ENCODE results near the gene MCTP1.

The MCTP1 gene

DNA sequence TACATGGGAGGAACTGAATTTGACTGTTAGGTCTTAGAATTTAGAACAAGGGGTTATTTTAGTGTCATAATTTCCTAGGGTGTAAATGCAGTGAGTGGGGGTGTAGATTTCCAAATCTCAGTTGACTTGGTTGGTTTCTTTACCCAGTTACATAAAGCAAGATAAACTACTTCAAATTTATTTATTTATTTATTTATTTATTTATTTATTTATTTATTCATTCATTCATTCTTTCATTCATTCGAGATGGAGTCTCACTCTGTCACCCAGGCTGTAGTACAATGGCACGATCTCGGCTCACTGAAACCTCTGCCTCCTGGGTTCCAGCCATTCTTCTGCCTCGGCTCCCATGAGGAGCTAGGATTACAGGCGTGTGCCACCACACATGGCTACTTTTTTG is 466.0 kb downstream of the MCTP1 start:
- no peak for DNase-seq (ENCODE audit: low read depth)
- TF ChIP-seq, protein P1, sequence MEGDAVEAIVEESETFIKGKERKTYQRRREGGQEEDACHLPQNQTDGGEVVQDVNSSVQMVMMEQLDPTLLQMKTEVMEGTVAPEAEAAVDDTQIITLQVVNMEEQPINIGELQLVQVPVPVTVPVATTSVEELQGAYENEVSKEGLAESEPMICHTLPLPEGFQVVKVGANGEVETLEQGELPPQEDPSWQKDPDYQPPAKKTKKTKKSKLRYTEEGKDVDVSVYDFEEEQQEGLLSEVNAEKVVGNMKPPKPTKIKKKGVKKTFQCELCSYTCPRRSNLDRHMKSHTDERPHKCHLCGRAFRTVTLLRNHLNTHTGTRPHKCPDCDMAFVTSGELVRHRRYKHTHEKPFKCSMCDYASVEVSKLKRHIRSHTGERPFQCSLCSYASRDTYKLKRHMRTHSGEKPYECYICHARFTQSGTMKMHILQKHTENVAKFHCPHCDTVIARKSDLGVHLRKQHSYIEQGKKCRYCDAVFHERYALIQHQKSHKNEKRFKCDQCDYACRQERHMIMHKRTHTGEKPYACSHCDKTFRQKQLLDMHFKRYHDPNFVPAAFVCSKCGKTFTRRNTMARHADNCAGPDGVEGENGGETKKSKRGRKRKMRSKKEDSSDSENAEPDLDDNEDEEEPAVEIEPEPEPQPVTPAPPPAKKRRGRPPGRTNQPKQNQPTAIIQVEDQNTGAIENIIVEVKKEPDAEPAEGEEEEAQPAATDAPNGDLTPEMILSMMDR (IDR thresholded peaks at IDR 0.05; ENCODE audit: insufficient read depth, low read depth, low read length, missing control alignments) = no peak
- no peak overlapping the region for H3K4me3 ChIP-seq (ENCODE audit: low read depth, low read length)

DNA sequence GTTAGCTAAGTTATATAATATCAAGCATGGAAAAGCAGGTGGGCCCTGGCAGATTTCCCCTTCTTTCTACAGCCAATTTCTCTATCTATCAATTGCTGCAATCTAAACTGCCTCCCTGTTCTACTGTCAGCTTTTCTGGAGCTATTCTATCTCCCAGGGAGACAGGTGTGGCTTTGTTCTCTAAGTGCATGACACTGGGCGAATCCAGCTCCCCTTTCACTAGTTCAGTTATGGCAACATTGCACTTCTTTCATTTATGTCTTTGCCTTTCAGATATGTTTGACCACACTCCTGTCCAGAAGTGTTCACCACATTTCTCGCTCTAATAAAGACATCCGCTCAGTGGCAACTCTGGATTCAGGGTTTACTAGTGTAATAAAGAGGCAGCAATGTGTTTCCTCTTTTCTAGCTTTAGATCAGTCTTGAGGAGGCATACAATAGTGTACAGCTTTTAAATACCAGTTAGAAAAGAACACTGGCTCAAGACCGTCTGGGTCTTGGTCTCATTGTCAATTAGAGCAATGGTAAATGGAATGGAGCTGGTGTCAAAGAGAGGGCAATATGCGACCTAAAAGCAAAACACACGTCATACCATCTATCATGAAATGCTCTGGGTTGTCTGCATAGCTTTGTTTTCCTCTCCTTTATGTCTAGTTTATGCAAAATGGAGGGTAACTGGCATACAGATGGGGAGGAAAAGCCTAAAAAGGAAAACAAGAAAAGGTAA is 469.4 kb downstream of the MCTP1 start:
- TF ChIP-seq, protein P1 (IDR thresholded peaks at IDR 0.05; ENCODE audit: insufficient read depth, low read depth, low read length, missing control alignments) = no peak
- no peak overlapping the region for H3K4me3 ChIP-seq (ENCODE audit: low read depth, low read length)
- DNase-seq (ENCODE audit: low read depth) = no peak

- no peak overlapping the region for H3K4me3 ChIP-seq (ENCODE audit: low read depth, low read length)
- TF ChIP-seq, protein P1 (IDR thresholded peaks at IDR 0.05; ENCODE audit: insufficient read depth, low read depth, low read length, missing control alignments) = no peak
- no peak for DNase-seq (ENCODE audit: low read depth)
Observed at GRCh38 chr5:94812232-94812631, 472.7 kb downstream of the MCTP1 start.

DNA sequence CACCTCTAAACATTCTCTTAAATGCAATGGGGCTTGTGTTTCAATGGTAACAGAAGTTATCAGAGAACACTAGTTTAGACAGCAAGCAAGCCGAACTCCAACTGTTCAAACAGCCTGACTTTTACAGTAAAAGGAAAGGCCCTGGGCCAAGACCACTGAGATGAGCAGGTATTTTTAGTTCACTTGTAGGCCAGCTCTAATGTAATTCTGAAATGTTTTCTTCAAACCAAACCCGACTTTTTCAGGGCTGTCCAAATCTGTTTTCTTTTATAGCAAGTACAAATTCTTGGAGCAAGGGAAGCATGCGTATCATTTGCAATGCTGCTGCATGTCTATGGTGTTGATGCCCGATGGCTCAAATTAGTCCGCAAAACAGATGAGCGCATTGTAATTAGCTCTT is 473.6 kb downstream of the MCTP1 start:
- TF ChIP-seq, protein P1 (IDR thresholded peaks at IDR 0.05; ENCODE audit: insufficient read depth, low read depth, low read length, missing control alignments) = no peak
- no peak overlapping the region for H3K4me3 ChIP-seq (ENCODE audit: low read depth, low read length)
- no peak for DNase-seq (ENCODE audit: low read depth)

DNA sequence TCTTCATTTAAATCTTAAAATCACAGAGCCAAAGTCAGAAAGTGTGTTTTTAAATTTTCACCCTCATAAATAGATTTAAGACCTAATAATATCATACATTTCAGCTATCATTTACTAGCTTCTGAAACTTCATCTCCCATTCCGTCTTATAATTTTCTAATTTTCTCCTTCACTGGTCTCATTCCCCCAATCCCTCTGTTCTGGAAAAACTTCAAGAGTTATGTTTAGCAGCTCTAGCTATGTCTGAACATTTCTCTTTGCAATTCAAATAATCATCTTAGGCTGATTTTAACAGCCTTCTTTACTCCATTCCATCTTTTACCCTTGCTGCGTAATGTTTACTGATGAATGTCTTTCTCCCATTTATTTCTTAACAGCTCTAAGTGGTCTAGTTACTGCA is 474.0 kb downstream of the MCTP1 start:
- H3K4me3 ChIP-seq (ENCODE audit: low read depth, low read length) = no peak overlapping the region
- DNase-seq (ENCODE audit: low read depth) = no peak
- TF ChIP-seq, protein P1 (IDR thresholded peaks at IDR 0.05; ENCODE audit: insufficient read depth, low read depth, low read length, missing control alignments) = no peak

DNA sequence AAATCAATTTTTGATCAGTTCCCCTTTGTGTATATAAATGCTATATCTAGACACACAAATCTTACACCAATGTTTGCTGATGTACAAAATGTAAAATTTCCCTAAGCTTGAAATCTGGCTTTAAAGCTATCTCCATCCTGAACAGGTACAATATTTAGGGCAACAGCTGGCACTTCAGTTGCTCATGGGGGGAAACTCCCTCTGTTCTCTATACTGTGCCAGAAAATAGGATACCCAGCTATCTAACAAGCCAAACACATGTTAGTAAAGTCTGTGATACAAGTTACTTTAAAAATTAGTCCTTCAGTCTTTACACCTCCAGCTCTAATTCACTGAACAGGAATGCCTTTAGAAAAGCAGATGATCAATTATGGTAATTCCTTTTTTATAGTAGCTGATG is 474.6 kb downstream of the MCTP1 start:
- TF ChIP-seq, protein P1 (IDR thresholded peaks at IDR 0.05; ENCODE audit: insufficient read depth, low read depth, low read length, missing control alignments) = no peak
- H3K4me3 ChIP-seq (ENCODE audit: low read depth, low read length) = no peak overlapping the region
- no peak for DNase-seq (ENCODE audit: low read depth)

- TF ChIP-seq, protein P1 (IDR thresholded peaks at IDR 0.05; ENCODE audit: insufficient read depth, low read depth, low read length, missing control alignments) = no peak
- DNase-seq (ENCODE audit: low read depth) = no peak
- no peak overlapping the region for H3K4me3 ChIP-seq (ENCODE audit: low read depth, low read length)
Observed at GRCh38 chr5:94808497-94808896, 476.4 kb downstream of the MCTP1 start.
